GM23338 (cell line): ENCODE data around the gene TOMM7. TPM values are rescaled to one million over a fixed set of nuclear protein-coding genes. Genes with fewer than 3 reads are reported as not detected.

Experiments
- ATAC-seq: fragments of 200-7000 bp; cut with Tn5 transposase; 3 replicates; pipeline ENCODE4 v1.9.1; 2020
- DNase-seq: peaks from one replicate; pipeline ENCODE4 v3.0.0-alpha.2; 2015; ENCODE audit warnings: low spot score
- H2AFZ ChIP-seq: fragments of 200-600 bp; sonication (generic); 2 replicates; pipeline ENCODE4 v1.8.0; 2016; ENCODE audit warnings: antibody characterized with exemption, mild to moderate bottlenecking, moderate library complexity
- H3F3A ChIP-seq: fragments of 200-600 bp; sonication (generic); replicated peaks from 2 replicates; pipeline ENCODE4 v1.8.0; 2017; ENCODE audit warnings: antibody characterized with exemption, mixed run types, low read depth
- H3K27ac ChIP-seq: fragments of 200-600 bp; sonication (generic); 2 replicates; pipeline ENCODE4 v1.6.1; 2016; ENCODE audit warnings: low read depth
- H3K27me3 ChIP-seq: fragments of 200-600 bp; sonication (generic); 2 replicates; pipeline ENCODE4 v1.8.0; 2016; ENCODE audit warnings: mild to moderate bottlenecking, mixed run types, moderate library complexity; ENCODE audit not compliant: insufficient read depth
- H3K36me3 ChIP-seq: fragments of 200-600 bp; sonication (generic); 2 replicates; pipeline ENCODE4 v1.8.0; 2016; ENCODE audit warnings: mild to moderate bottlenecking; ENCODE audit not compliant: insufficient read depth
- H3K4me1 ChIP-seq: fragments of 200-600 bp; sonication (generic); 2 replicates; pipeline ENCODE4 v1.8.0; 2016; ENCODE audit warnings: mild to moderate bottlenecking, moderate library complexity; ENCODE audit not compliant: insufficient read depth
- H3K4me2 ChIP-seq: fragments of 200-600 bp; sonication (generic); 2 replicates; pipeline ENCODE4 v1.7.1; 2017; ENCODE audit warnings: mixed run types
- H3K4me3 ChIP-seq: fragments of 200-600 bp; sonication (generic); 2 replicates; pipeline ENCODE4 v1.6.1; 2016; ENCODE audit warnings: mixed run types
- H3K79me2 ChIP-seq: fragments of 200-600 bp; sonication (generic); replicated peaks from 2 replicates; pipeline ENCODE4 v1.8.0; 2017; ENCODE audit warnings: mild to moderate bottlenecking; ENCODE audit not compliant: insufficient read depth
- H3K9me2 ChIP-seq: fragments of 200-600 bp; sonication (generic); 2 replicates; pipeline ENCODE4 v1.8.0; 2017; ENCODE audit not compliant: insufficient read depth
- H4K20me1 ChIP-seq: fragments of 200-600 bp; sonication (generic); replicated peaks from 2 replicates; pipeline ENCODE4 v1.8.0; 2017; ENCODE audit warnings: mild to moderate bottlenecking; ENCODE audit not compliant: insufficient read depth
- H3K27ac Mint-ChIP-seq: 2 replicates; pipeline ENCODE4 v1.8.0; 2020; ENCODE audit warnings: inconsistent platforms, mild to moderate bottlenecking, moderate library complexity, mixed read lengths
- H3K27me3 Mint-ChIP-seq: 3 replicates; pipeline ENCODE4 v1.8.0; 2022; ENCODE audit warnings: low read depth, mild to moderate bottlenecking, moderate library complexity, mixed read lengths, inconsistent platforms; ENCODE audit not compliant: insufficient read depth, poor library complexity
- H3K36me3 Mint-ChIP-seq: 3 replicates; pipeline ENCODE4 v1.8.0; 2021; ENCODE audit warnings: low read depth, mild to moderate bottlenecking, inconsistent platforms, moderate library complexity, mixed read lengths
- H3K4me1 Mint-ChIP-seq: 3 replicates; pipeline ENCODE4 v1.8.0; 2020; ENCODE audit warnings: mild to moderate bottlenecking, inconsistent platforms, mixed read lengths
- H3K4me3 Mint-ChIP-seq: 3 replicates; pipeline ENCODE4 v1.8.0; 2021; ENCODE audit warnings: moderate library complexity, mild to moderate bottlenecking, inconsistent platforms, mixed read lengths
- H3K9me3 Mint-ChIP-seq: 3 replicates; pipeline ENCODE4 v1.8.0; 2020; ENCODE audit warnings: moderate library complexity, mild to moderate bottlenecking, inconsistent platforms, mixed read lengths
- CREB1 ChIP-seq: fragments of 250-450 bp; sonication (Bioruptor Pico); IDR thresholded peaks from 2 replicates; pipeline ENCODE4 v1.5.0; 2020; ENCODE audit warnings: low read depth, mild to moderate bottlenecking, moderate library complexity
- EZH2 ChIP-seq: fragments of 200-600 bp; sonication (generic); IDR thresholded peaks from one replicate; pipeline ENCODE4 v1.8.0; 2017; ENCODE audit warnings: antibody characterized with exemption, mild to moderate bottlenecking, low read depth; ENCODE audit not compliant: unreplicated experiment
- EZH2phosphoT487 ChIP-seq: fragments of 200-600 bp; sonication (generic); IDR thresholded peaks from one replicate; pipeline ENCODE4 v1.8.1; 2018; ENCODE audit warnings: antibody characterized with exemption; ENCODE audit not compliant: unreplicated experiment
- JUNB ChIP-seq: IDR thresholded peaks from one replicate; pipeline ENCODE4 v1.6.1; 2016; ENCODE audit warnings: antibody characterized with exemption; ENCODE audit not compliant: unreplicated experiment
- NANOG ChIP-seq: IDR thresholded peaks from 2 replicates; pipeline ENCODE4 v1.6.1; 2016; ENCODE audit warnings: antibody characterized with exemption, borderline replicate concordance
- POLR2AphosphoS5 ChIP-seq: IDR thresholded peaks from 2 replicates; pipeline ENCODE4 v1.6.1; 2016; ENCODE audit warnings: antibody characterized with exemption, low read depth
- STAT1 ChIP-seq: IDR thresholded peaks from one replicate; pipeline ENCODE4 v1.6.1; 2016; ENCODE audit warnings: antibody characterized with exemption; ENCODE audit not compliant: unreplicated experiment
- ZNF114 ChIP-seq: fragments of 250-450 bp; sonication (Bioruptor Pico); IDR thresholded peaks from 2 replicates; pipeline ENCODE4 v1.5.0; 2020; ENCODE audit warnings: mild to moderate bottlenecking, moderate library complexity
- ZNF331 ChIP-seq: fragments of 250-450 bp; sonication (Bioruptor Pico); IDR thresholded peaks from 2 replicates; pipeline ENCODE4 v1.5.0; 2020; ENCODE audit warnings: low read depth, mild to moderate bottlenecking, moderate library complexity
- polyA plus RNA-seq: library from polyadenylated mRNA; unstranded; fragments of >200 nt; fragmentation: Nextera tagmentation; extraction: Ambion mirVana; gene quantifications from 2 replicates; pipeline ENCODE4 v1.2.1, GENCODE V29; 2016
- total RNA-seq: library from RNA; depleted of rRNA; stranded (reverse); fragments of >200 nt; shearing (Covaris generic); gene quantifications from 2 replicates; pipeline ENCODE4 v1.2.3, GENCODE V29; 2014
- TF ChIP-seq, protein P1 (sequence below): IDR thresholded peaks from 2 replicates; pipeline ENCODE4 v1.6.1; 2016; ENCODE audit warnings: antibody characterized with exemption
- TF ChIP-seq, protein P2 (sequence below): IDR thresholded peaks from one replicate; pipeline ENCODE4 v1.6.1; 2018; ENCODE audit warnings: antibody characterized with exemption; ENCODE audit not compliant: unreplicated experiment
- TF ChIP-seq, protein P3 (sequence below): fragments of 250-450 bp; sonication (Bioruptor Pico); IDR thresholded peaks from 2 replicates; pipeline ENCODE4 v1.5.0; 2020; ENCODE audit warnings: mild to moderate bottlenecking, moderate library complexity
- TF ChIP-seq, protein P4 (sequence below), 2 experiments: fragments of 200-600 bp in 1 of 2; sonication (generic) in 1 of 2; conservative IDR thresholded peaks; 2 replicates each; pipeline versions ENCODE4 v1.5.1 to v1.6.1; 2016 to 2017; ENCODE audit warnings: antibody characterized with exemption in 2 of 2, low read depth in 2 of 2, mild to moderate bottlenecking in 2 of 2, moderate library complexity in 1 of 2

The TOMM7 gene
- total and polyA plus RNA-seq, 2 experiments from 2014 or later: 164 to 920 TPM

DNA sequence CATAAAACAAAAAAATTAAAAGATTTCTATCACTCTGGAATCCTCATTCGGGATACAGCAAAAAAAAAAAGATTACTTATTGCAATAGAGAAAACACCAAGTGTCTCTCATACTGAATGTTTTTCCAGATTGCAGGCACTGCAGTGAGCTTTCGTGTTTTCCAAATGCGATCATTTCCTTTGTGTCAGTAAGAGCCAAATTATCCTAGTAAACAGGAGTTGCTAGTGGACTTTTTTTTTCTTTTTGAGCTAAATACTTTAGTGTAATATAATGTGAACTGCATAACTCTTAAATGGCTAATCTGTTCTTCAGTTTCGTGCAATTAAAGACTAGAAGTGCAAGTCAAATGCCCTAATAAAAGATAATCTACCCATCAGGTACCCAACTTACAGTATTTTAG is 44.4 kb upstream of the TOMM7 start:
- Histone ChIP-seq H3K4me1 (peaks cover 7% of the 10 kb centered on the region), H3K9me2 (peaks cover 9% of the 10 kb centered on the region; the same call in 1 of the 2 replicates), H3K36me3 (no peaks in the 10 kb centered on the region), H3K27me3 (no peaks in the 10 kb centered on the region), H2AFZ (no peak overlapping the region), H3K4me3 (no peak overlapping the region), H3K27ac (no peak overlapping the region), H3K4me2 (no peak overlapping the region), H3F3A (peaks cover 14% of the 10 kb centered on the region), H4K20me1 (no peaks in the 10 kb centered on the region), H3K79me2 (no peaks in the 10 kb centered on the region)
- H3K4me1 Mint-ChIP-seq: peaks cover 16% of the 10 kb centered on the region
- no peak for TF ChIP-seq EZH2phosphoT487
- TF ChIP-seq, protein P1, sequence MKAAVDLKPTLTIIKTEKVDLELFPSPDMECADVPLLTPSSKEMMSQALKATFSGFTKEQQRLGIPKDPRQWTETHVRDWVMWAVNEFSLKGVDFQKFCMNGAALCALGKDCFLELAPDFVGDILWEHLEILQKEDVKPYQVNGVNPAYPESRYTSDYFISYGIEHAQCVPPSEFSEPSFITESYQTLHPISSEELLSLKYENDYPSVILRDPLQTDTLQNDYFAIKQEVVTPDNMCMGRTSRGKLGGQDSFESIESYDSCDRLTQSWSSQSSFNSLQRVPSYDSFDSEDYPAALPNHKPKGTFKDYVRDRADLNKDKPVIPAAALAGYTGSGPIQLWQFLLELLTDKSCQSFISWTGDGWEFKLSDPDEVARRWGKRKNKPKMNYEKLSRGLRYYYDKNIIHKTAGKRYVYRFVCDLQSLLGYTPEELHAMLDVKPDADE: no peak
- TF ChIP-seq NANOG: no peak
- TF ChIP-seq EZH2: no peak
- TF ChIP-seq, protein P2, sequence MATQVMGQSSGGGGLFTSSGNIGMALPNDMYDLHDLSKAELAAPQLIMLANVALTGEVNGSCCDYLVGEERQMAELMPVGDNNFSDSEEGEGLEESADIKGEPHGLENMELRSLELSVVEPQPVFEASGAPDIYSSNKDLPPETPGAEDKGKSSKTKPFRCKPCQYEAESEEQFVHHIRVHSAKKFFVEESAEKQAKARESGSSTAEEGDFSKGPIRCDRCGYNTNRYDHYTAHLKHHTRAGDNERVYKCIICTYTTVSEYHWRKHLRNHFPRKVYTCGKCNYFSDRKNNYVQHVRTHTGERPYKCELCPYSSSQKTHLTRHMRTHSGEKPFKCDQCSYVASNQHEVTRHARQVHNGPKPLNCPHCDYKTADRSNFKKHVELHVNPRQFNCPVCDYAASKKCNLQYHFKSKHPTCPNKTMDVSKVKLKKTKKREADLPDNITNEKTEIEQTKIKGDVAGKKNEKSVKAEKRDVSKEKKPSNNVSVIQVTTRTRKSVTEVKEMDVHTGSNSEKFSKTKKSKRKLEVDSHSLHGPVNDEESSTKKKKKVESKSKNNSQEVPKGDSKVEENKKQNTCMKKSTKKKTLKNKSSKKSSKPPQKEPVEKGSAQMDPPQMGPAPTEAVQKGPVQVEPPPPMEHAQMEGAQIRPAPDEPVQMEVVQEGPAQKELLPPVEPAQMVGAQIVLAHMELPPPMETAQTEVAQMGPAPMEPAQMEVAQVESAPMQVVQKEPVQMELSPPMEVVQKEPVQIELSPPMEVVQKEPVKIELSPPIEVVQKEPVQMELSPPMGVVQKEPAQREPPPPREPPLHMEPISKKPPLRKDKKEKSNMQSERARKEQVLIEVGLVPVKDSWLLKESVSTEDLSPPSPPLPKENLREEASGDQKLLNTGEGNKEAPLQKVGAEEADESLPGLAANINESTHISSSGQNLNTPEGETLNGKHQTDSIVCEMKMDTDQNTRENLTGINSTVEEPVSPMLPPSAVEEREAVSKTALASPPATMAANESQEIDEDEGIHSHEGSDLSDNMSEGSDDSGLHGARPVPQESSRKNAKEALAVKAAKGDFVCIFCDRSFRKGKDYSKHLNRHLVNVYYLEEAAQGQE: no peak
- no peak for TF ChIP-seq STAT1
- no peak for TF ChIP-seq POLR2AphosphoS5
- TF ChIP-seq JUNB: no peak
- TF ChIP-seq, protein P3, sequence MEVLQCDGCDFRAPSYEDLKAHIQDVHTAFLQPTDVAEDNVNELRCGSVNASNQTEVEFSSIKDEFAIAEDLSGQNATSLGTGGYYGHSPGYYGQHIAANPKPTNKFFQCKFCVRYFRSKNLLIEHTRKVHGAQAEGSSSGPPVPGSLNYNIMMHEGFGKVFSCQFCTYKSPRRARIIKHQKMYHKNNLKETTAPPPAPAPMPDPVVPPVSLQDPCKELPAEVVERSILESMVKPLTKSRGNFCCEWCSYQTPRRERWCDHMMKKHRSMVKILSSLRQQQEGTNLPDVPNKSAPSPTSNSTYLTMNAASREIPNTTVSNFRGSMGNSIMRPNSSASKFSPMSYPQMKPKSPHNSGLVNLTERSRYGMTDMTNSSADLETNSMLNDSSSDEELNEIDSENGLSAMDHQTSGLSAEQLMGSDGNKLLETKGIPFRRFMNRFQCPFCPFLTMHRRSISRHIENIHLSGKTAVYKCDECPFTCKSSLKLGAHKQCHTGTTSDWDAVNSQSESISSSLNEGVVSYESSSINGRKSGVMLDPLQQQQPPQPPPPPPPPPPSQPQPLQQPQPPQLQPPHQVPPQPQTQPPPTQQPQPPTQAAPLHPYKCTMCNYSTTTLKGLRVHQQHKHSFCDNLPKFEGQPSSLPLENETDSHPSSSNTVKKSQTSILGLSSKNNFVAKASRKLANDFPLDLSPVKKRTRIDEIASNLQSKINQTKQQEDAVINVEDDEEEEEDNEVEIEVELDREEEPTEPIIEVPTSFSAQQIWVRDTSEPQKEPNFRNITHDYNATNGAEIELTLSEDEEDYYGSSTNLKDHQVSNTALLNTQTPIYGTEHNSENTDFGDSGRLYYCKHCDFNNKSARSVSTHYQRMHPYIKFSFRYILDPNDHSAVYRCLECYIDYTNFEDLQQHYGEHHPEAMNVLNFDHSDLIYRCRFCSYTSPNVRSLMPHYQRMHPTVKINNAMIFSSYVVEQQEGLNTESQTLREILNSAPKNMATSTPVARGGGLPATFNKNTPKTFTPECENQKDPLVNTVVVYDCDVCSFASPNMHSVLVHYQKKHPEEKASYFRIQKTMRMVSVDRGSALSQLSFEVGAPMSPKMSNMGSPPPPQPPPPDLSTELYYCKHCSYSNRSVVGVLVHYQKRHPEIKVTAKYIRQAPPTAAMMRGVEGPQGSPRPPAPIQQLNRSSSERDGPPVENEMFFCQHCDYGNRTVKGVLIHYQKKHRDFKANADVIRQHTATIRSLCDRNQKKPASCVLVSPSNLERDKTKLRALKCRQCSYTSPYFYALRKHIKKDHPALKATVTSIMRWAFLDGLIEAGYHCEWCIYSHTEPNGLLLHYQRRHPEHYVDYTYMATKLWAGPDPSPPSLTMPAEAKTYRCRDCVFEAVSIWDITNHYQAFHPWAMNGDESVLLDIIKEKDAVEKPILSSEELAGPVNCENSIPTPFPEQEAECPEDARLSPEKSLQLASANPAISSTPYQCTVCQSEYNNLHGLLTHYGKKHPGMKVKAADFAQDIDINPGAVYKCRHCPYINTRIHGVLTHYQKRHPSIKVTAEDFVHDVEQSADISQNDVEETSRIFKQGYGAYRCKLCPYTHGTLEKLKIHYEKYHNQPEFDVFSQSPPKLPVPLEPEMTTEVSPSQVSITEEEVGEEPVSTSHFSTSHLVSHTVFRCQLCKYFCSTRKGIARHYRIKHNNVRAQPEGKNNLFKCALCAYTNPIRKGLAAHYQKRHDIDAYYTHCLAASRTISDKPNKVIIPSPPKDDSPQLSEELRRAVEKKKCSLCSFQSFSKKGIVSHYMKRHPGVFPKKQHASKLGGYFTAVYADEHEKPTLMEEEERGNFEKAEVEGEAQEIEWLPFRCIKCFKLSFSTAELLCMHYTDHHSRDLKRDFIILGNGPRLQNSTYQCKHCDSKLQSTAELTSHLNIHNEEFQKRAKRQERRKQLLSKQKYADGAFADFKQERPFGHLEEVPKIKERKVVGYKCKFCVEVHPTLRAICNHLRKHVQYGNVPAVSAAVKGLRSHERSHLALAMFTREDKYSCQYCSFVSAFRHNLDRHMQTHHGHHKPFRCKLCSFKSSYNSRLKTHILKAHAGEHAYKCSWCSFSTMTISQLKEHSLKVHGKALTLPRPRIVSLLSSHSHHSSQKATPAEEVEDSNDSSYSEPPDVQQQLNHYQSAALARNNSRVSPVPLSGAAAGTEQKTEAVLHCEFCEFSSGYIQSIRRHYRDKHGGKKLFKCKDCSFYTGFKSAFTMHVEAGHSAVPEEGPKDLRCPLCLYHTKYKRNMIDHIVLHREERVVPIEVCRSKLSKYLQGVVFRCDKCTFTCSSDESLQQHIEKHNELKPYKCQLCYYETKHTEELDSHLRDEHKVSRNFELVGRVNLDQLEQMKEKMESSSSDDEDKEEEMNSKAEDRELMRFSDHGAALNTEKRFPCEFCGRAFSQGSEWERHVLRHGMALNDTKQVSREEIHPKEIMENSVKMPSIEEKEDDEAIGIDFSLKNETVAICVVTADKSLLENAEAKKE (CRISPR knock-in tag): no peak
- no peak for TF ChIP-seq CREB1 (CRISPR knock-in tag)
- TF ChIP-seq ZNF331 (CRISPR knock-in tag): no peak
- no peak for TF ChIP-seq ZNF114
- TF ChIP-seq, protein P4, sequence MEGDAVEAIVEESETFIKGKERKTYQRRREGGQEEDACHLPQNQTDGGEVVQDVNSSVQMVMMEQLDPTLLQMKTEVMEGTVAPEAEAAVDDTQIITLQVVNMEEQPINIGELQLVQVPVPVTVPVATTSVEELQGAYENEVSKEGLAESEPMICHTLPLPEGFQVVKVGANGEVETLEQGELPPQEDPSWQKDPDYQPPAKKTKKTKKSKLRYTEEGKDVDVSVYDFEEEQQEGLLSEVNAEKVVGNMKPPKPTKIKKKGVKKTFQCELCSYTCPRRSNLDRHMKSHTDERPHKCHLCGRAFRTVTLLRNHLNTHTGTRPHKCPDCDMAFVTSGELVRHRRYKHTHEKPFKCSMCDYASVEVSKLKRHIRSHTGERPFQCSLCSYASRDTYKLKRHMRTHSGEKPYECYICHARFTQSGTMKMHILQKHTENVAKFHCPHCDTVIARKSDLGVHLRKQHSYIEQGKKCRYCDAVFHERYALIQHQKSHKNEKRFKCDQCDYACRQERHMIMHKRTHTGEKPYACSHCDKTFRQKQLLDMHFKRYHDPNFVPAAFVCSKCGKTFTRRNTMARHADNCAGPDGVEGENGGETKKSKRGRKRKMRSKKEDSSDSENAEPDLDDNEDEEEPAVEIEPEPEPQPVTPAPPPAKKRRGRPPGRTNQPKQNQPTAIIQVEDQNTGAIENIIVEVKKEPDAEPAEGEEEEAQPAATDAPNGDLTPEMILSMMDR (conservative IDR thresholded peaks at IDR 0.05; ENCODE audit: low read depth in 2 of 2): no peak
- ATAC-seq (no peak), DNase-seq (no peak)
- H3K27ac Mint-ChIP-seq: no peak overlapping the region
- H3K27me3 Mint-ChIP-seq: peaks cover 10% of the 10 kb centered on the region
- H3K4me3 Mint-ChIP-seq: no peak overlapping the region
- peaks cover 30% of the 10 kb centered on the region for H3K36me3 Mint-ChIP-seq
- no peaks in the 10 kb centered on the region; the same call in 2 of the 3 replicates for H3K9me3 Mint-ChIP-seq
